HT1080 (cell line): ENCODE results near the gene DPP10. TPM values are rescaled to one million over a fixed set of nuclear protein-coding genes. Genes with fewer than 3 reads are reported as not detected.

Source experiments
- DNase-seq: peaks from one replicate; pipeline ENCODE4 v3.0.0-alpha.2; 2015; ENCODE audit warnings: low read depth
- total RNA-seq: library from RNA; depleted of rRNA; stranded (reverse); fragments of >200 nt; shearing (Covaris generic); gene quantifications from 2 replicates; pipeline ENCODE4 v1.2.3, GENCODE V29; 2014

DPP10 gene
- total RNA-seq, 1 experiment from 2014 or later, result not detected

DNA sequence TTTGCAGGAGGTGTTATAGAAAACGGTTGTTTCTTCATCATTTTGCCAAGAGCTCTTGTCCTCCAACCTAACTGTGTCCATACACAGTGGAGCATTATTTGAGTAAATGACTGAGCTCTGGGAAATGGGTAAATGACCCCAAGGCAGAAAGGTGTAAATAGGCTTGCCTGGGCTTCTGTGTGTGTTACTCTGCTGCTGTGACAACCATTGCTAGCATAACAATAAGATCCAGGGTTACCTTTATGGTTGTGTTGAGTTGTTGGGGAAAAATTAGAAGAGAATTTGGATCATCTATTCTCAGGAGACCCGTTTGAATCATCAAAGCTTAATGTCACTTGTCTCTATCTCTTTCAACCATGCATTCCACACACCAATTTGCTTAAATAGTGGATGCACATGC is 672.7 kb downstream of the DPP10 start:
- no peak for DNase-seq

DNA sequence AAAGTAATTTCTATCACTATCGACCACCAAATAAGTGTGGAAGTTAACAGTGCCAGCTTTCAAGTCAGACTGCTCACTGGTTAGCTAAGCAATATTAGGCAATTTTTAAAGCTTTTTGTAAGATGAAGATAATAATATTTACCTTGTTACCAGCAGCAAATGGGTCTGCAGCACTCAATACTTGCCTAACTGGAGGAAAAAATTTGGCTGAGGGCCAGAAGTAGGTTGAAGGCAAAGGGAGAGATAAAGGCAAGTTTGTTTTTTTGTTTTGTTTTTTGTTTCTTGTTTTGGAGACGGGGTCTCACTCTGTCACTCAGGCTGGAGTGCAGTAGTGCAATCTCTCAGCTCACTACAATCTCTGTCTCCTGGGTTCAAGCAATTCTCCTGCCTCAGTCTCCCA is 675.9 kb downstream of the DPP10 start:
- no peak for DNase-seq

DNA sequence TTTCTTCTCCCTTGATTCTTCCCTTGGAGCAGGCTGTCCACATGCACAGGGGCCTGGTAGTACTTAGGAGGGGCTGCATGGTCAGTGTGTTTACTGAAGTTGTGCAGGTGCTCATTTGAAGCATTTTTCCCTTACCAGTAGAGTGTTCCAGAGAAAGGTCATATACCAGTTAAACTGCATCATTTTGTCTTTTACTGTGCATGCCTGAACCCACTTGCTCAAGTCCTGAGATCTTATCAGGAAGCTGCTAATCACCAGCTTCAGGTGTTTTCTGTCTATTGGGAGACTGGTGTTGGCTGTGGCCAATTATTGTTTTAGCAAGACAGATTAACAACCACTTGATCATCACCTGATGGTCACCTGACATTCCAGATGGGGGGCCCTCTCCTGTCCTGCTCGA is 676.6 kb downstream of the DPP10 start:
- no peak for DNase-seq

GRCh38 chr2:115122701-115123100 is 680.3 kb downstream of the DPP10 start:
- DNase-seq, result peak; percentile 12

DNA sequence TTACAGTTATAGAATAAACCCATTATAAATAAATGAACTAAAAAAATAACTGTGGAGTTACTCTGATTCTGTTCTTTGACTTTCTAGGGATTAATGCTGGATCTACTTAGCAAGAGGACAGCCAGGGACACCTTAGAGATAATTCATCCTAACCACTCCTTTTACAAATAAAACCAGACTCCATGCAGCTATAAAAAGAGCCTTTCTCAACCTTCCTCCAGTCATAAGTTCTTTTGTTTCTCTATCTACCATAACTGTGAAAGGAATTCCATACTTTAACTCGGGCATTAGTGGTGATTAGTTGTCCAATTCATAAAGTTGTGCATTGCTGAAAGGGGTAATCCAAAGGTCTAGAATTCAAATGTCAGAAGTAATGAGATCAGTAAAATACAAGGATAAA is 682.4 kb downstream of the DPP10 start:
- DNase-seq, result no peak

DNA sequence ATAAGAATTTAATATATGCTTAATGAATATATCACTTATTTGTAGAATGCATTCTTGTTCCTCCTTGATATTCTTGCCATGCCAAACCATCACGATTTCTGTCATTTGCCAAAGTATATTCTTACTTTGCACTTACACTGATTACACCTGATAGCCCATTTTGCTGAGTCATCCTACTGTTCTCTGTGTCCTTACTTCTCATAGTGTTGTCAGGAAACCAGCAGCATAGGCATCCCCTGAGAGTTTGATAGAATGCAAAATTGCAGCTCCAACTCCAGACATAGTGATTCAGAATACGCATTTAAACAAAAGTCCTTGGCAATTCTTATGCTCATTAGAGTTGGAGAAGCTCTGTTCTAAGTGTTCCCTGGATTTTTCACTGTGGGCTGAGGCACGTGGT is 687.1 kb downstream of the DPP10 start:
- DNase-seq, result no peak

- no peak for DNase-seq
Observed at GRCh38 chr2:115160531-115161080, 718.2 kb downstream of the DPP10 start.

DNA sequence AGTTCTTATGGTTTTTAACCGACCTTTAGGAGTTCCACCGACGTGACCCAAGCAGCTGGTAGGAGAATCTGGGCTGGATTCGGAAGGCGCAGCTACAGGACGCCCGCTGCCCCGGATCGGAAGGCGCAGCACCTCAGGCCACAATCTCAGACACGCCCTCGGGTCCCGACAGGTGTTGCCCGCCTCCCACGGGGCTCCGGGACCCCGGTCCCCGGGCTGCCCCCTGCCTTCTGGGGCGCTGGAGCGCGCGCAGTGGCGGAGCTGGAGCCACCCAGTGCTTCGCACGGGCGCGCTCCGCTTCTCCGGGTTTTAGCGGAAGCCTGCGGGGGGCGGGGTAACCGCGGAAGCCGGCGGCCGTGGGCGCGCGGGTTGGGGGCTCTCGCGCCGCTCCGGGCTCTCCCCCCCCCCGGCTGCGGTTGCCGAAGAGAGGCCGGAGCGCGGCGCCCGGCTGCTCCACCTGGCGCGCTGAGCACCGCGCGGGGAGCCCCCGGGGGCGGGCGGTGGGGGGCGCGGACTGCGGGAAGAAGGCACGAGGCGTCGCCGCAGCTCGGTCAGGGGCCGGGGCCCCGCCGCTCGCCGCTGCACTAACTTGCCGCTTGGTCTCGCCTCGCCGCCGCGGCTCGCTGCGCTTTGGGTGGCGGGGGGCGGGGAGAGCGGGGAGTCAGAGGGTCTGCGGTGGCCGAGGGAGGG is 718.8 kb downstream of the DPP10 start:
- no peak for DNase-seq

DNA sequence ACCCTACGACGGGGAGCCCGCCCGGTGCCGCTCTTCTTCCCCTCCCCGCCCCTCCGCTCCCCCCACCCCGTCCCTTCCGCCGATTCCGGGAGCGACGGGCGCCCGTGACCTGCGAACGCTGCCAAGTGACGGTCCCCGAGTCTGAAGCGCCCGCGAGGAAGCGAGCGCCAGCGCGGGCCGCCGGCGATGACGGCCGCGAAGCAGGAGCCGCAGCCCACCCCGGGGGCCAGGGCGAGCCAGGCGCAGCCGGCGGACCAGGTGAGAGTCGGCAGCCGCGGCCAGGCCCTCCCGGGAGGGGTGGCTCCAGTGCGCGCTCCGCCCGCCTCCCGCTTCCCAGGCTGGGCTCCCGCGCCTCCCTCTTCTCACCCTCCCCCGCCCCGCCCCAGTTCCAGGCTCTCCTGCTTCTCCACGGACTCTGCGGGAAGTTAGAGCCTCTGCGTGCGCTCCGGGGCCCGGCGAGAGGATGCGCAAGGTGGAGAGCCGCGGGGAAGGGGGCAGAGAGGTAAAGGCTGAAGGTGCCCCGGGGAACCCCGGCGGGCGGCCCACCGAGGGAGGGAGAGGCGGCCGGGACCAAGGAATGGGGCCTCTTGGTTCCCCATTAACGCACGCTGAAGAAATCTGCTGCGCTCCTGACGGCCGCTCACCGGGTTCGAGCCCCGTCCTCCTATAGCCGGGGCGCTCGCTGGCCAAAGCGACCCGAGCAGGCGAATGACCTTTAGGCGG is 719.5 kb downstream of the DPP10 start:
- DNase-seq, result no peak

GRCh38 chr2:115162494-115163293 is 720.3 kb downstream of the DPP10 start:
- no peak for DNase-seq

DNA sequence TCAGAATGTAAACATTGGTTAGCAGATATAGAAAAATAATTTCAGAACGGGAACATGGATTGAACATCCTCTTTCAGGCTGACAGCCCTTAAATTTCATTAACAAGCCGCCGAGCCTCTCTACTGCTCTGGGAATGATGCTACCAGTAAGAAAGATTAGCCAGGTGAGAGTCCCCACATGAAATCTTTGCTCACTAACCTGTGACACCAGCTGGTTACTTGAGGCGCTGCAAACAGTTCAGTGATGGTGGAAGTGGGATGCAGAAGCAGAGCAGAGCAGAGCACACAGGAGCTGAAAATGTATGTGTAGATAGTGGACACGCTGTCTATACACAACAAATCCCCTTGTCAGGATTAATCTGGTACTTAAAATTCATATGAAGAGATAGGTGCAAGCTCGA is 721.1 kb downstream of the DPP10 start:
- DNase-seq, result no peak

GRCh38 chr2:115165529-115166109 is 723.2 kb downstream of the DPP10 start:
- no peak for DNase-seq

GRCh38 chr2:115168457-115168856 is 726.0 kb downstream of the DPP10 start:
- no peak for DNase-seq

GRCh38 chr2:115169814-115170213 is 727.4 kb downstream of the DPP10 start:
- no peak for DNase-seq

- no peak for DNase-seq
Observed at GRCh38 chr2:115171751-115172150, 729.3 kb downstream of the DPP10 start.

DNA sequence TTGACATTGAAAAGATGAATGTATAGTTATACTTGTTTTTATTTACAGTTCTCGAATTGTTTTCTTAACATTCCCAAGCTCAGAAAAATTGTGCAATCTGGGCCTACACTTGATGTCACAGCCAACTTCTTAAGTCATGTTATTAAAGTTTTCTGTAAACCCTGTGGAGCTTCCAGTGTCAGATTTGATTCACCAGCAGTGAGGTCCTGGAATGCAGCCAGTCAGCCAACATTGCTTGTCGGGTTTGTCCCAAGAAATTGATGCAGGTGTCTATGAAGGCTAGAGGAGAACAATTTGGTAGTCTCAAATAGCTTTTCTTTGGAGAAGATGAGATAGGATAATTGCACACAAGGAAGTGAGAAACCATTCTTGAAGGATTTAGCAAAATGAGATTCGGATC is 732.2 kb downstream of the DPP10 start:
- DNase-seq, result no peak

DNA sequence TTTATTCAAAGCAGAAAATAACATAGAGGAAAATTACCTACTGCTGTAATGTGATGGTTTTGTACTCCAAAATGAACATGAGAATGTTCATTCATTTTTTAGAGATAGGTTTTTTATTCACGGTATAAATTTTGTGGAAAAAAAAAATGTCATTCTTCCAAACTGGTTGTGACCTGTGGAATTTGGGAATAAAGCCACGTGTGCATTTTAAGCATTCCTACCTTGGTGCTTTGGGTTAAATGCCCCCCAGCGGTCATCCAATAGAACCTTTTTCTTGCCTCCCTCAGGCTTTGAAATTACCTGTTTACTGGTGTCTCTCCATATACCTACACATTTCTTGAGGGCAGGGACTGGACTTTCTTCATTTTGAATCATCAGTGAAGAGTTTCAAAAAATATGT is 740.7 kb downstream of the DPP10 start:
- DNase-seq, result no peak

- no peak for DNase-seq
Observed at GRCh38 chr2:115190459-115190858, 748.0 kb downstream of the DPP10 start.

DNA sequence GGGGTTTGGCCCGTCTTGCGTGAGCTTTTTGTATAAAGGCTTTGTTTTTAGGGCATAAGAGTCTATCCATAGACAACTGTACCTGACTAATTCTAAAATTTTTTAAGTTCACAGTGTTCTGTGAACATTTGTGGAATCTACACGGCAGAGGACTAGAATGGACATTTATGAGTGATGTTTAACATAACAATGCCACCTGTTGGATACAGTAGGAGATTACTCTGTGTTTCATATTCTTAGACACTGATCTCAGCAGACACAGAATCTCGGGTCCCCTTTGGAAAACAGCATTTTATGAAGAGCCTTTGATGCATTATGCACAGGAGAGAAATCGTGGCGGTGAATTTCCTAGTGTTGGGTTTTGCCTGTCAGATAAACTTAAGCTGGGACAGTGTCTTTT is 752.2 kb downstream of the DPP10 start:
- DNase-seq, result no peak

- no peak for DNase-seq
Observed at GRCh38 chr2:115196587-115196986, 754.1 kb downstream of the DPP10 start.

DNA sequence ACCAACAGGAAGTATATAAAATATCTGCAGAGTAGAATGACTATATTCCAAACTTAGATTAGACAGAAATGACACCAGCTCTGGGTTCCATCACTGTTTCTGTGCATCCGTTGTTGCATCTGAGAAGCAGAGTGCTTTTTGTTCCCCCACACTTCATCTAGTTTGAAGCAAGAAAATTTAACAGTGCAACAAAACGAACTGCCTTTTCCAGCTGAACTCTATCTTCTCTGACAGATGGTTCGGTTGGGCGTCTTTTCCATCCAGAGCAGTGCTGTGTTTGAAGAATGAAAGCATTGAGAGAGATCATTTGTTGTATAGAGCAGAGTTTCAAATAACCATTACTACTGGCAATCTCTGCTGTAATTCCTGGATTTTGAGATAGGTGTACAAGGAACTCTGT is 757.5 kb downstream of the DPP10 start:
- no peak for DNase-seq

DNA sequence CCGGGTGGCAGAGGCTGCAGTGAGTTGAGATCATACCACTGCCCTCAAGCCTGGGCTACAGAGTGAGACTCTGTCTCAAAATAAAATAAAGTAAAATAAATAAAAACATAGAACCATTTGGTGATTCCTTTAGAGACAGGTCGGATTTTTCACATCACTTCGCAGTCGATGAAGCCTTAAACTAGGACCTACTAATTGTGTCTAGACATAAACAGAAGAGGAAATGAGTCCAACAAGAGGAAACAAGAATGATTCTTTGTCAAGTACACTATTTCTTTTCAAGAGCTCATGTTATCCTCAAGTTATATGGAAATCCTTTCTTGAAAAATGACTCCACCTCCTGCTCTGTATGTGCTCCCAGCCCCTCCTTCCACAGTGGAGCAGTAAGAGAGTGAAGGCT is 758.9 kb downstream of the DPP10 start:
- DNase-seq, result no peak
